ENCODE results near the gene FCSK.

DNA sequence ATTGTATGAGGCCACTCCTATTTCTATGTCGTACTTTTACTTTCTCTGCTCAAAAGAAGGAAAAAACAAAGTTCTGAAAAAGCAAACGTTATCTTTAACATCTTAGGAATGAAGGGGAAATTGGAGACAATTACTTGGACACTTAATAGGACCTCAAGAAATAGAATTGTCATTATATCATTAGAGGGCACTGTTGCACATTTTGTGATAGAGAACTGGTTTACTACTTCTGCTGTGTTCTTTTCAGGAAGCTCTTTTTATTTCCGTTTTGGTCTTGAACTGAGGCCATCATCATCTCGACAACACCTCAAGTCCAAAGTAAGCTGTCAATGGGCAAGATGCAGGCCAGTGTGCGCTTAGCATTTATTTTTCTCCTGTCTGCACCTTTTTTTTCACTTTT, 54.4 kb downstream of the FCSK start:
- TF ChIP-seq, protein P1, sequence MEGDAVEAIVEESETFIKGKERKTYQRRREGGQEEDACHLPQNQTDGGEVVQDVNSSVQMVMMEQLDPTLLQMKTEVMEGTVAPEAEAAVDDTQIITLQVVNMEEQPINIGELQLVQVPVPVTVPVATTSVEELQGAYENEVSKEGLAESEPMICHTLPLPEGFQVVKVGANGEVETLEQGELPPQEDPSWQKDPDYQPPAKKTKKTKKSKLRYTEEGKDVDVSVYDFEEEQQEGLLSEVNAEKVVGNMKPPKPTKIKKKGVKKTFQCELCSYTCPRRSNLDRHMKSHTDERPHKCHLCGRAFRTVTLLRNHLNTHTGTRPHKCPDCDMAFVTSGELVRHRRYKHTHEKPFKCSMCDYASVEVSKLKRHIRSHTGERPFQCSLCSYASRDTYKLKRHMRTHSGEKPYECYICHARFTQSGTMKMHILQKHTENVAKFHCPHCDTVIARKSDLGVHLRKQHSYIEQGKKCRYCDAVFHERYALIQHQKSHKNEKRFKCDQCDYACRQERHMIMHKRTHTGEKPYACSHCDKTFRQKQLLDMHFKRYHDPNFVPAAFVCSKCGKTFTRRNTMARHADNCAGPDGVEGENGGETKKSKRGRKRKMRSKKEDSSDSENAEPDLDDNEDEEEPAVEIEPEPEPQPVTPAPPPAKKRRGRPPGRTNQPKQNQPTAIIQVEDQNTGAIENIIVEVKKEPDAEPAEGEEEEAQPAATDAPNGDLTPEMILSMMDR (IDR thresholded peaks at IDR 0.05; ENCODE audit: insufficient read depth, low read depth, low read length): no peak
- TF ChIP-seq EZH2 (IDR thresholded peaks at IDR 0.05; ENCODE audit: insufficient read depth, low read length): no peak
